ENCODE measurements around the gene CPNE1. TPM values are rescaled to one million over a fixed set of nuclear protein-coding genes. Genes with fewer than 3 reads are reported as not detected.

Gene CPNE1
- total and polyA plus RNA-seq, 2 of the 8 experiments (the other 6 are each of a cell fraction or from before 2014, with no cell fraction given): 294 to 346 TPM

- Histone ChIP-seq H3K23me2 (ENCODE audit: low read depth, low read length) (0 out of 2 replicates have a peak, but pooled peaks cover 2% of the 10 kb centered on the region), H3K4me2 (ENCODE audit: insufficient read depth in 1 of 2, low read depth in 2 of 2, low read length in 2 of 2) (no peak overlapping the region), H3K27me3 (replicated peaks in 1 of 4; ENCODE audit: control insufficient read depth in 3 of 4, extremely low read depth in 1 of 4, insufficient read depth in 3 of 4, low read length in 3 of 4) (no peaks in the 10 kb centered on the region), H2AFZ (ENCODE audit: low read length) (no peak overlapping the region), H3K9ac (replicated peaks in 1 of 4; ENCODE audit: extremely low read depth in 1 of 4, low read depth in 3 of 4, low read length in 3 of 4) (no peak overlapping the region), H2BK120ac (replicated peaks; ENCODE audit: low read depth, low read length) (no peak overlapping the region), H3K79me1 (ENCODE audit: low read depth, low read length) (peaks cover 30% of the 10 kb centered on the region), H4K5ac (ENCODE audit: insufficient read length, low read depth, low read length) (no peak overlapping the region), H2BK20ac (ENCODE audit: low read length) (no peak overlapping the region), H4K8ac (ENCODE audit: extremely low read depth, insufficient read depth, low read length) (no peak overlapping the region), H2AK5ac (ENCODE audit: low read depth, low read length) (no peak overlapping the region), H3K36me3 (ENCODE audit: control insufficient read depth in 2 of 4, insufficient read depth in 4 of 4, low read length in 3 of 4) (no peaks in the 10 kb centered on the region; a peak in 1 of 8 replicates), H3K79me2 (ENCODE audit: control insufficient read depth in 1 of 2, insufficient read depth in 2 of 2, low read length in 2 of 2) (peaks cover 2 to 97% of the 10 kb centered on the region in 2 experiments; a peak in 3 of 4 replicates), H3K4ac (replicated peaks; ENCODE audit: insufficient read length, low read depth, low read length) (no peak overlapping the region), H4K91ac (replicated peaks; ENCODE audit: insufficient read length, low read length) (no peak overlapping the region), H4K20me1 (replicated peaks in 1 of 2; ENCODE audit: control insufficient read depth in 1 of 2, insufficient read depth in 2 of 2, low read length in 2 of 2) (peaks cover 18 to 44% of the 10 kb centered on the region in 2 experiments), H3K4me1 (replicated peaks in 1 of 4; ENCODE audit: control insufficient read depth in 3 of 4, insufficient read depth in 4 of 4, low read length in 3 of 4) (peaks cover 0 to 9% (median 2%) of the 10 kb centered on the region in 4 experiments; a peak in 4 of 7 replicates), H2BK15ac (ENCODE audit: low read length) (no peak overlapping the region), H3K4me3 (ENCODE audit: extremely low read depth in 1 of 4, insufficient read depth in 2 of 4, low read depth in 3 of 4, low read length in 4 of 4) (no peak overlapping the region), H3K18ac (ENCODE audit: extremely low read depth, low read length) (no peak overlapping the region), H3K14ac (ENCODE audit: insufficient read length) (no peak overlapping the region), H2BK12ac (ENCODE audit: low read depth, low read length) (no peak overlapping the region), H2BK5ac (ENCODE audit: low read depth, low read length) (no peak overlapping the region), H3K56ac (replicated peaks; ENCODE audit: insufficient read length, low read depth, low read length) (no peak overlapping the region), H3K9me3 (ENCODE audit: insufficient read depth in 2 of 2, low read depth in 1 of 2, low read length in 1 of 2) (no peaks in the 10 kb centered on the region), H3K27ac (ENCODE audit: low read depth, low read length) (no peak overlapping the region), H3K23ac (ENCODE audit: insufficient read length) (no peak overlapping the region)
- ChIA-PET CTCF (ENCODE audit: partially characterized antibody) (interaction anchor here (0.5 to 1.9 kb wide), 4 partner anchors 9 to 302 kb away, joined by 3 to 7 read pairs (median 3); no protein-coding TSS in a partner anchor), POLR2A (ENCODE audit: partially characterized antibody) (interaction anchor here (0.7 to 2.2 kb wide), 4 partner anchors 23 to 313 kb away, joined by 3 to 10 read pairs (median 4); partner anchors contain the start of genes CPNE1, RBM12 and SCAND1)
- FAIRE-seq (no peak), DNase-seq (ENCODE audit: low read depth in 1 of 2, low spot score in 2 of 2) (no peak)
- WGBS, 2 experiments (ENCODE audit: extremely low coverage in 1 of 2, insufficient coverage in 1 of 2, insufficient read length in 1 of 2, insufficient replicate concordance in 2 of 2, low coverage in 1 of 2, low lambda C conversion rate in 2 of 2, missing lambda C conversion rate in 1 of 2): 95% methylated on average over 3 of the region's 3 CpGs; no CpG with 5 or more reads in 1 of the 2 experiments
- TF ChIP-seq HDAC6 (IDR thresholded peaks at IDR 0.05; ENCODE audit: low read depth, low read length) (no peak), SRF (IDR thresholded peaks at IDR 0.05; ENCODE audit: low read depth, low read length) (no peak), MAFK (IDR thresholded peaks at IDR 0.05; ENCODE audit: low read depth, low read length) (no peak), CREB1 (IDR thresholded peaks at IDR 0.05) (no peak), RFX5 (IDR thresholded peaks at IDR 0.05; ENCODE audit: borderline replicate concordance, low read depth, low read length) (no peak), TBP (IDR thresholded peaks at IDR 0.05; ENCODE audit: low read depth, low read length) (no peak), SIRT6 (IDR thresholded peaks at IDR 0.05; ENCODE audit: low read length) (no peak), JUN (IDR thresholded peaks at IDR 0.05; ENCODE audit: low read depth, low read length) (no peak), CHD1 (IDR thresholded peaks at IDR 0.05; ENCODE audit: low read depth, low read length) (no peak), GTF2F1 (IDR thresholded peaks at IDR 0.05; ENCODE audit: borderline replicate concordance, low read depth, low read length) (no peak), RBBP5 (IDR thresholded peaks at IDR 0.05; ENCODE audit: borderline replicate concordance, low read depth, low read length) (no peak), CHD2 (IDR thresholded peaks at IDR 0.05; ENCODE audit: low read length) (no peak), ATF3 (IDR thresholded peaks at IDR 0.05; ENCODE audit: insufficient read depth, low read depth, low read length) (no peak), NANOG (IDR thresholded peaks at IDR 0.05; ENCODE audit: insufficient read depth, low read depth, low read length, poor library complexity, severe bottlenecking) (no peak), BCL11A (IDR thresholded peaks at IDR 0.05; ENCODE audit: low read depth in 2 of 2, low read length in 2 of 2) (no peak)
Observed at GRCh38 chr20:35640724-35641123, 24.0 kb downstream of the CPNE1 start.
